Retinal pigment epithelial cell (primary cell): ENCODE data around the gene SHB.

Experiments used
- DNase-seq: peaks from one replicate; pipeline ENCODE4 v3.0.0-alpha.2; 2010; ENCODE audit warnings: low read depth
- H3K4me3 ChIP-seq: 2 replicates; pipeline ENCODE4 v1.5.1; 2011; ENCODE audit warnings: mild to moderate bottlenecking, low read length, control low read depth, moderate library complexity
- TF ChIP-seq, protein P1 (sequence below): conservative IDR thresholded peaks from 2 replicates; pipeline ENCODE4 v1.5.1; 2011; ENCODE audit warnings: low read depth, low read length, control low read depth, inconsistent platforms

The SHB gene

DNA sequence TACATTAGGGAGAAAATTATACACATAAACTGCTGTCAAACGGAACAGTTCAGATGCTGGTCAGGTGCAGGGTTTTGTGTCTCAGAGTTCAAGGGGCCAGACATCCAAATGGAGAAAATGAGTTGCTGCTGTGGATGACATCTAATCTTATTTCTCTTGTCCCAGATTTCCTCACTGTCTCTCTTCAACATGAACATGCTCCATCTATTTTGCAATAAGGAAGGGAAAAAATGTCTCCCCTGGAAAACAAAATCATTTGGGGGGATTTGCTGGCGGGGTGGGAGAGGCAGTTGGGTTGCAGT lies 51.2 kb downstream of the SHB start:
- no peak overlapping the region for H3K4me3 ChIP-seq
- DNase-seq: no peak

DNA sequence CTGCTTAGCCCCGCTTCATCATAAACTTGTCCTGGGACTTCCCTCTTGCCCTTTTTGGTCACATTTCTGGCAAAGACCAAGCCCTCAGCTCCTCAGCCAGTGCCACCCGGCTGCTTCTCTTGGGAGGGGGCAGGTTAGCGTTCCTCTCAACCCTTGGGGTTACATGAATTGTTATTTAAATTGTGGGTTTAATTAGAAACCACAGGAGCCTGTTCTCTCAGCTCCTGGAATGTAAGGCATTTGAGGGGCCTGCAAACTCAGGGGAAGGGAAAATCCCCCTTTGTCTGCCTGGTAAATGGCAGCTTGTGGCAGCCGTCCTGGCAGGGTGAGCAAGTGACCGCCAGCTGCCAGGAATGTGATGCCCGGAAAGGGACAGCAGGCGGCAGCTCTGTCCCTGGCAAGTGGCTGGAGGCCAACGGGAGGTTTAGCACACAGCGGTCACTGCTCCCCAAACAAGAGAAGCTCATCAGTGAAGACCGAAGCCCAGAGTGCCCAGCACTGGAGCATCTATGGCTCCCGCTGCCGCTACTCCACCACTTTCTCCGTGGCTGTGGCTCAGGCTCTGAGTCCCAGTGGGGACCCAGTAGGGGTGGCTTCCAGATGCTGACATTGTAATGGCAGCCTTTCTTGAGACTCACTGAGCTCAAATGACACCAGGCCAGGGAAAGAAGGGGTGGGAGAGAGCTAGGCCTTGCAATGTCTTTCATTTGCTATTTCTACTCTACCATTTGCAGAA lies 51.7 kb downstream of the SHB start:
- DNase-seq: peak; percentile 82
- TF ChIP-seq, protein P1, sequence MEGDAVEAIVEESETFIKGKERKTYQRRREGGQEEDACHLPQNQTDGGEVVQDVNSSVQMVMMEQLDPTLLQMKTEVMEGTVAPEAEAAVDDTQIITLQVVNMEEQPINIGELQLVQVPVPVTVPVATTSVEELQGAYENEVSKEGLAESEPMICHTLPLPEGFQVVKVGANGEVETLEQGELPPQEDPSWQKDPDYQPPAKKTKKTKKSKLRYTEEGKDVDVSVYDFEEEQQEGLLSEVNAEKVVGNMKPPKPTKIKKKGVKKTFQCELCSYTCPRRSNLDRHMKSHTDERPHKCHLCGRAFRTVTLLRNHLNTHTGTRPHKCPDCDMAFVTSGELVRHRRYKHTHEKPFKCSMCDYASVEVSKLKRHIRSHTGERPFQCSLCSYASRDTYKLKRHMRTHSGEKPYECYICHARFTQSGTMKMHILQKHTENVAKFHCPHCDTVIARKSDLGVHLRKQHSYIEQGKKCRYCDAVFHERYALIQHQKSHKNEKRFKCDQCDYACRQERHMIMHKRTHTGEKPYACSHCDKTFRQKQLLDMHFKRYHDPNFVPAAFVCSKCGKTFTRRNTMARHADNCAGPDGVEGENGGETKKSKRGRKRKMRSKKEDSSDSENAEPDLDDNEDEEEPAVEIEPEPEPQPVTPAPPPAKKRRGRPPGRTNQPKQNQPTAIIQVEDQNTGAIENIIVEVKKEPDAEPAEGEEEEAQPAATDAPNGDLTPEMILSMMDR: peak; percentile 46
- H3K4me3 ChIP-seq: peak overlapping the region; percentile 12

More for the DNA sequence above, 51.2 kb downstream of the SHB start:
- TF ChIP-seq, protein P1: no peak

DNA sequence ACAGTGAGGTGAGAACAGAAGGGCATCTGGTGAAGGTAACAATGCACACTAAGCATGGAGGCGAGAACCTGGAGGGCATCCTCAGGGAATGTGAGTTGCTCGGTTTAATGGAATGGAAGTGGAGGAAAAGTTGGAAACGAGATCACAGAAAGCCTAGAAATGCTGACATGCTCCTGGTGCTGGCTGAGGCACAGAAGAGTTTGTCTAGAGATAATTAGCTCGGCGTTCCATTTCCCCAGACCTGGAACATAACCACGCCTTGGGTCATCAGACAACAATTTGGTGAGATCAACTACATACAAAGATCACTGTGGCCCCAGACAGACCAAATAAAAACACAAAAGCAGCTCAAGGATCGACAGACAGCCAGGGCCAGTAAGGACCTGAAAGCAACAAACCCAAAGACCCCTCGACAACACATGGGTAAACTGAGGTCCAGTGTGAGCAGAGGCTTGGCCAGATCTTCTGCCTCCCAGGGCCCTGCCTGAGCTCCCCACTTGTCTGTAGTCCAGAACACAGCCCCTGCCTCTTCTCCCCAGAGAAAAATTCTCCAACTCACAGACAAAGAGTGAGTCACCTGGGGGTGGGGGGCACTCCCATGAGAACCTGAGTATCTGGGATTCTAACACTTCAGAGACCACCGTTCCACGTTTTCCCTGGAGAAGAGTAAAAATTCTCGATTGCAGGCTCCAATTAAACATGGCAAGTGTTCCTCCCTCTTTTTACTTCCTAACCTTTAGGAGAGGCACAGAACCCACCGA lies 52.5 kb downstream of the SHB start:
- peak overlapping the region; percentile 12 for H3K4me3 ChIP-seq
- TF ChIP-seq, protein P1: no peak
- no peak for DNase-seq

DNA sequence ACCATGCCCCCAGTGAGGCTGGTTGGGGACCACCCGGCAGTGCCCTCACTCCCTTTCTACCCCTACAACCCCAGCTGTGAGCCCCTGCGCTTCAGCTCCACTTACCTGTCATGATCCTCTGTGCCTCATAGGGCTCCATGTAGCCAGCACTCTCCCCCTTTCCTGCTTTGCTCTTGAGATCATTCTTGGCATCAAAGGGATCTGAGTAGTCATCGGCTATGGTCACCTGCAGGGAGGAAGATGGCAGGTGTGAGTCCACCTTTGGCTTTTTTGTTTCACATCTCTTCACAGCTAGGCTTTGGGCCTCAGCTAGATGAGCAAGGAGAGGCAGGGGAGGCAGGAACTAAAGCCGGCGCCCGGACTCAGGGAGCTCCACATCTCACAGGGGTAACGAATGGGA lies 53.1 kb downstream of the SHB start:
- no peak for DNase-seq
- TF ChIP-seq, protein P1: no peak
- no peak overlapping the region for H3K4me3 ChIP-seq

DNA sequence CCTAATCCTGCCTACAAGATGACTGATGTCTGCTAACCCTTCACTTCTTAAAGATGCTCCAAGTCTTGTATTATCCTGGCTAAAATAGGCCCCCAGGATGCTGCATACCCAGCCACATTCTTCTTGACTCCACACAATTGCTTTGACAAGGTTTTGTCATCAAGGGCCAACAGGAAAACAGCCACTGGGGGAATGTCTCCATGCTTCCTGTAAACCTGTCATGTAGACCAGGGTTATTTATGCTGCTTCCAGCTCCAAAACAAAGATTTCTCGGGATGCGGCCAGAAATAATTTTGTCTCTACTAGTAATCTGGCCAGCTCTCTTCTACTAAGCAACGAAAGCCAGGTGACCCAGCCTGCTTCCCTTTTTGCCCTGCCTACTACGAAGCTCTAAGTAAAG lies 53.8 kb downstream of the SHB start:
- TF ChIP-seq, protein P1: no peak
- H3K4me3 ChIP-seq: no peak overlapping the region
- DNase-seq: no peak

DNA sequence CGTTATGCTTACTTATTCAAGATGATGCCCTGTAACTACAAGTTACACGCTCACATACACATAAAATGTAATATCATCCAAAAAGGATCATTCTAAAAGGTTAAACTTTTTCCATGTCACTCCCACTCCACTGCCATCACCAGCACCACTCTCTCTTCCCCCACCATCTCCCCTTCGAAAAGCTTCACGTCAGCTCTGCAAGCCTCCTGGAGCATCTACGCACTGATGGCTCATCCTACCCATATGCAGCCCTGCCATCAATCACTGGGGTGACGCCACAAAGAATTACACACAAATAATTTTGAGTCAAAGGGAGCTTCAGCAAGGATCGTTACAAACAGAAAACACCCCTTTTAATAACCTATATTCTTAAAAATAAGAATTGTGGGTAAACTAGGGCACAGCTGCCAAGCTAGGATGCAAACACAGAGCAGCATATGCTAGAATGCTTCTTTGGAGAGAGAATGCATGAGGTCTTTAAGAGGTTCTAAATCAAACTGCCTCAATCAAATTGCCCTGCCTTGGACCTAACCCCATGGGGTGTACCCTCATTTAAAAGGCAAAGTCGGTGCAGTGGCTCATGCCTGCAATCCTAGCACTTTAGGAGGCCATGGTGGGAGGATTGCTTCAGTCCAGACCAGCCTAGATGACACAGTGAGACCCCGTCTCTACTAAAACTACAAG lies 56.1 kb downstream of the SHB start:
- TF ChIP-seq, protein P1: no peak
- DNase-seq: no peak
- no peak overlapping the region for H3K4me3 ChIP-seq

DNA sequence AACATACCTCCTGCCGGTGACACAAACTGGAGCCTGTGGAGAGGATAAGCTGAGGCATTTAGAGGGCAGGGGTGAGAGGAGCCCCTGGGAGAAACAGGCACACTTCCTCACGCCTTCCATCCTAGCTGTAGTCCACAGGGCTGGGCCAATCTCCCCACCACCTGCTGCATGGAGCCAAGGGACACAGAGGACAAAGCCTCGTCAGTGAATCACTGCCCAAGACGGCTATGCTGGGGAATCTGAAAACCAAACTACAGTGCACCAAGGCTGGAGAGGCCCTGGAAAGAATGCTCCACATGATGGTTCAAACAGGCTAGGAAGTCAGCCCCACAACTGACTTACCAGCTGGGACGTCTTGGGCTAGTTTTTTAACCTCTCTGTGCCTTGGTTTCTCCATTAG lies 57.0 kb downstream of the SHB start:
- TF ChIP-seq, protein P1: no peak

More for the DNA sequence above, 57.0 kb downstream of the SHB start:
- DNase-seq: no peak
- H3K4me3 ChIP-seq: no peak overlapping the region
